ENCODE measurements around the gene KCNQ1.

Gene KCNQ1

GRCh38 chr11:2558861-2559526, 114.2 kb downstream of the KCNQ1 start:
- H3K4me3 ChIP-seq (ENCODE audit: low read length): no peak overlapping the region
- DNase-seq (ENCODE audit: low read depth): no peak
- no peak for TF ChIP-seq CTCF (IDR thresholded peaks at IDR 0.05; ENCODE audit: insufficient read depth, low read depth, low read length, missing control alignments)

GRCh38 chr11:2559527-2560311, 114.9 kb downstream of the KCNQ1 start:
- DNase-seq (ENCODE audit: low read depth): no peak
- no peak for TF ChIP-seq CTCF (IDR thresholded peaks at IDR 0.05; ENCODE audit: insufficient read depth, low read depth, low read length, missing control alignments)
- H3K4me3 ChIP-seq (ENCODE audit: low read length): no peak overlapping the region

GRCh38 chr11:2561696-2562581, 117.1 kb downstream of the KCNQ1 start:
- no peak overlapping the region for H3K4me3 ChIP-seq (ENCODE audit: low read length)
- no peak for DNase-seq (ENCODE audit: low read depth)
- no peak for TF ChIP-seq CTCF (IDR thresholded peaks at IDR 0.05; ENCODE audit: insufficient read depth, low read depth, low read length, missing control alignments)

- no peak for TF ChIP-seq CTCF (IDR thresholded peaks at IDR 0.05; ENCODE audit: insufficient read depth, low read depth, low read length, missing control alignments)
- H3K4me3 ChIP-seq (ENCODE audit: low read length): no peak overlapping the region
- DNase-seq (ENCODE audit: low read depth): no peak
Measured at GRCh38 chr11:2562890-2563212, 118.0 kb downstream of the KCNQ1 start.

- DNase-seq (ENCODE audit: low read depth): no peak
- no peak overlapping the region for H3K4me3 ChIP-seq (ENCODE audit: low read length)
- no peak for TF ChIP-seq CTCF (IDR thresholded peaks at IDR 0.05; ENCODE audit: insufficient read depth, low read depth, low read length, missing control alignments)
Measured at GRCh38 chr11:2563213-2564007, 118.6 kb downstream of the KCNQ1 start.

GRCh38 chr11:2564008-2564530, 119.3 kb downstream of the KCNQ1 start:
- no peak for TF ChIP-seq CTCF (IDR thresholded peaks at IDR 0.05; ENCODE audit: insufficient read depth, low read depth, low read length, missing control alignments)
- no peak overlapping the region for H3K4me3 ChIP-seq (ENCODE audit: low read length)
- no peak for DNase-seq (ENCODE audit: low read depth)

Data from epithelial cell of esophagus (primary cell).